OCI-LY7 (cell line): ENCODE measurements around the gene TACR2. TPM values are rescaled to one million over a fixed set of nuclear protein-coding genes. Genes with fewer than 3 reads are reported as not detected.

ENCODE experiments used
- BruUV-seq: library from RNA; stranded (reverse); fragments of 400-500 nt; replicated peaks from 2 replicates; lab custom pipeline; 2021; lab: Mats Ljungman, UMichigan
- CTCF ChIA-PET: fragments of 300-600 bp; sonication (Branson Sonifier 250); formaldehyde crosslinking; loops from one replicate; lab custom pipeline; 2022; ENCODE audit warnings: antibody characterized with exemption; ENCODE audit not compliant: unreplicated experiment; lab: Charles Lee
- POLR2A ChIA-PET: fragments of 300-600 bp; sonication (Branson Sonifier 250); formaldehyde crosslinking; loops from one replicate; lab custom pipeline; 2022; ENCODE audit warnings: antibody characterized with exemption; lab: Charles Lee
- DNase-seq: peaks from one replicate; pipeline ENCODE4 v3.0.0-alpha.2; 2015; ENCODE audit warnings: low spot score
- H2AFZ ChIP-seq: fragments of 200-600 bp; sonication (generic), shearing (Covaris generic); 2 replicates; pipeline ENCODE4 v1.6.1; 2014; ENCODE audit warnings: mild to moderate bottlenecking, antibody characterized with exemption, low read length, moderate library complexity
- H3K27ac ChIP-seq: fragments of 200-600 bp; sonication (generic); 2 replicates; pipeline ENCODE4 v1.5.1; 2014; ENCODE audit warnings: mixed run types, low read depth, mild to moderate bottlenecking, moderate library complexity, low read length, inconsistent platforms; ENCODE audit not compliant: poor library complexity, severe bottlenecking
- H3K36me3 ChIP-seq: fragments of 200-600 bp; sonication (generic); 2 replicates; pipeline ENCODE4 v1.6.1; 2014; ENCODE audit warnings: mild to moderate bottlenecking, antibody characterized with exemption, low read length, moderate library complexity, mixed read lengths; ENCODE audit not compliant: insufficient read depth
- H3K4me1 ChIP-seq: fragments of 200-600 bp; sonication (generic); 2 replicates; pipeline ENCODE4 v1.5.1; 2014; ENCODE audit warnings: mild to moderate bottlenecking, low read length; ENCODE audit not compliant: insufficient read depth, poor library complexity, severe bottlenecking
- H3K4me2 ChIP-seq: fragments of 200-600 bp; sonication (generic); 2 replicates; pipeline ENCODE4 v1.6.1; 2014; ENCODE audit warnings: mild to moderate bottlenecking, low read length
- H3K4me3 ChIP-seq: fragments of 200-600 bp; sonication (generic); 2 replicates; pipeline ENCODE4 v1.5.1; 2014; ENCODE audit warnings: mild to moderate bottlenecking, low read depth, low read length; ENCODE audit not compliant: poor library complexity, severe bottlenecking
- H3K79me2 ChIP-seq: fragments of 200-600 bp; sonication (generic); 2 replicates; pipeline ENCODE4 v1.6.1; 2016; ENCODE audit warnings: low read depth, mild to moderate bottlenecking, low read length, moderate library complexity, mixed read lengths; ENCODE audit not compliant: insufficient read depth
- H3K9me2 ChIP-seq: fragments of 200-600 bp; sonication (generic); 2 replicates; pipeline ENCODE4 v1.6.1; 2016; ENCODE audit warnings: mild to moderate bottlenecking, low read length, mixed read lengths; ENCODE audit not compliant: insufficient read depth
- H3K9me3 ChIP-seq: fragments of 200-600 bp; sonication (generic); 2 replicates; pipeline ENCODE4 v1.6.1; 2014; ENCODE audit warnings: mild to moderate bottlenecking, mixed run types, low read length, mixed read lengths
- H4K20me1 ChIP-seq: fragments of 200-600 bp; sonication (generic); 2 replicates; pipeline ENCODE4 v1.6.1; 2014; ENCODE audit warnings: mild to moderate bottlenecking, antibody characterized with exemption, low read length, moderate library complexity, mixed read lengths; ENCODE audit not compliant: insufficient read depth
- EZH2phosphoT487 ChIP-seq: fragments of 200-600 bp; sonication (generic); IDR thresholded peaks from 2 replicates; pipeline ENCODE4 v1.6.1; 2018; ENCODE audit warnings: low read depth, borderline replicate concordance, mild to moderate bottlenecking, mixed run types, antibody characterized with exemption, low read length, moderate library complexity, mixed read lengths
- intact Hi-C: fragments of 100-400 bp; cut with micrococcal nuclease; formaldehyde crosslinking; loops from one replicate; pipeline ENCODE4 v1.10.0; 2022; ENCODE audit not compliant: unreplicated experiment
- total RNA-seq, 2 experiments: library from RNA; depleted of rRNA in 1 of 2; stranded (reverse); fragments of >200 nt in 1 of 2; shearing (Covaris generic) in 1 of 2; gene quantifications; 2 replicates each; pipeline ENCODE4 v1.2.3, GENCODE V29; 2014 to 2022
- TF ChIP-seq, protein P1 (sequence below): fragments of 200-600 bp; sonication (generic); conservative IDR thresholded peaks from 2 replicates; pipeline ENCODE4 v1.5.1; 2014; ENCODE audit warnings: mild to moderate bottlenecking, antibody characterized with exemption, low read length, moderate library complexity, mixed read lengths

Gene TACR2
- total RNA-seq, 2 experiments from 2014 or later, result not detected

DNA sequence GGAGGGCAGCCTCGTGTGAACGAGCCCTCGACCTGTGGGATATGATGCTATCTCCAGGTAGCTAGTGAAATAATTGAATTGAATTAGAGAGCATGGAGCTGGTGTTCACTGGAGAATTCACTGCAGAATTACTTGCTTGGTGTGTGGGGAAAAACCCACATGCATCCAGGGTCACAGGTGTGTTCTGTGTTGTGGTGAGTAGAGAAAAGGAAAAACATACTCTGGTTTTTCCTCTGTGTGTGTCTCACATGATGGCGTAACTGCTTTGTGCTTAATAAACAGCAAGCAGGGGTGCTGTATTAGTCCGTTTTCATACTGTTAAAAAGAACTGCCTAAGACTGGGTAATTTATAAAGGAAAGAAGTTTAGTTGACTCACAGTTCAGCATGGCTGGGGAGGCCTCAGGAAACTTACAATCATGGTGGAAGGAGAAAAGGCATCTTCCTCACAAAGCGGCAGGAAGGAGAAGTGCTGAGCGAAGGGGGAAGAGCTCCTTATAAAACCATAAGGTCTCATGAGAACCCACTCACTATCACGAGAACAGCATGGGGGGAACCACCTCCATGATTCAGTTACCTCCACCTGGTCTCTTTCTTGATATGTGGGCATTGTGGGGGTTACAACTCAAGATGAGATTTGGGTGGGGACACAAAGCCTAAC, 62.6 kb downstream of the TACR2 start:
- Histone ChIP-seq H3K4me2 (no peak overlapping the region), H3K9me3 (no peaks in the 10 kb centered on the region), H2AFZ (no peak overlapping the region), H3K36me3 (no peaks in the 10 kb centered on the region), H3K9me2 (no peaks in the 10 kb centered on the region), H3K79me2 (no peaks in the 10 kb centered on the region), H3K4me3 (no peak overlapping the region), H4K20me1 (no peaks in the 10 kb centered on the region), H3K4me1 (peaks cover 5% of the 10 kb centered on the region), H3K27ac (no peak overlapping the region)
- POLR2A ChIA-PET, result interaction anchor here (0.6 to 0.7 kb wide), 2 partner anchors 99 to 128 kb away, joined by 3 read pairs; no protein-coding TSS in a partner anchor
- intact Hi-C loops, result no loop called here
- BruUV-seq, result no TSS peak
- CTCF ChIA-PET, result no interaction called here
- TF ChIP-seq, protein P1, sequence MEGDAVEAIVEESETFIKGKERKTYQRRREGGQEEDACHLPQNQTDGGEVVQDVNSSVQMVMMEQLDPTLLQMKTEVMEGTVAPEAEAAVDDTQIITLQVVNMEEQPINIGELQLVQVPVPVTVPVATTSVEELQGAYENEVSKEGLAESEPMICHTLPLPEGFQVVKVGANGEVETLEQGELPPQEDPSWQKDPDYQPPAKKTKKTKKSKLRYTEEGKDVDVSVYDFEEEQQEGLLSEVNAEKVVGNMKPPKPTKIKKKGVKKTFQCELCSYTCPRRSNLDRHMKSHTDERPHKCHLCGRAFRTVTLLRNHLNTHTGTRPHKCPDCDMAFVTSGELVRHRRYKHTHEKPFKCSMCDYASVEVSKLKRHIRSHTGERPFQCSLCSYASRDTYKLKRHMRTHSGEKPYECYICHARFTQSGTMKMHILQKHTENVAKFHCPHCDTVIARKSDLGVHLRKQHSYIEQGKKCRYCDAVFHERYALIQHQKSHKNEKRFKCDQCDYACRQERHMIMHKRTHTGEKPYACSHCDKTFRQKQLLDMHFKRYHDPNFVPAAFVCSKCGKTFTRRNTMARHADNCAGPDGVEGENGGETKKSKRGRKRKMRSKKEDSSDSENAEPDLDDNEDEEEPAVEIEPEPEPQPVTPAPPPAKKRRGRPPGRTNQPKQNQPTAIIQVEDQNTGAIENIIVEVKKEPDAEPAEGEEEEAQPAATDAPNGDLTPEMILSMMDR, result no peak
- no peak for TF ChIP-seq EZH2phosphoT487
- DNase-seq, result no peak

Other genes starting within 250 kb of the TACR2 start
- gene SUPV3L1, start 236.7 kb downstream of the TACR2 start, total RNA-seq (2014; rRNA removed; shearing (Covaris generic)), result 26.5 and 27.0 TPM in 2 replicates
- 40.9 and 47.9 TPM in 2 replicates for gene SUPV3L1, start 236.7 kb downstream of the TACR2 start, total RNA-seq (2022)
- not detected in 2 replicates for gene HKDC1, start 196.6 kb downstream of the TACR2 start, total RNA-seq (2014; rRNA removed; shearing (Covaris generic))
- gene HKDC1, start 196.6 kb downstream of the TACR2 start, total RNA-seq (2022), result not detected in 2 replicates
- 9.7 and 13.1 TPM in 2 replicates for gene HK1, start 138.4 kb downstream of the TACR2 start, total RNA-seq (2014; rRNA removed; shearing (Covaris generic))
- gene HK1, start 138.4 kb downstream of the TACR2 start, total RNA-seq (2022), result 23.1 and 31.5 TPM in 2 replicates
- gene TSPAN15, start 34.5 kb upstream of the TACR2 start, total RNA-seq (2014; rRNA removed; shearing (Covaris generic)), result 1.9 and 2.4 TPM in 2 replicates
- gene TSPAN15, start 34.5 kb upstream of the TACR2 start, total RNA-seq (2022), result 3.1 and 4.0 TPM in 2 replicates
- gene NEUROG3, start 156.5 kb upstream of the TACR2 start, total RNA-seq (2014; rRNA removed; shearing (Covaris generic)), result not detected in 2 replicates
- not detected in 2 replicates for gene NEUROG3, start 156.5 kb upstream of the TACR2 start, total RNA-seq (2022)
- not detected in 2 replicates for gene FAM241B, start 213.3 kb upstream of the TACR2 start, total RNA-seq (2014; rRNA removed; shearing (Covaris generic))
- gene FAM241B, start 213.3 kb upstream of the TACR2 start, total RNA-seq (2022), result not detected in 2 replicates